Gastrocnemius medialis (tissue), 4 donors: Measurements from ENCODE around the gene DIPK2A. TPM values are rescaled to one million over a fixed set of nuclear protein-coding genes. Genes with fewer than 3 reads are reported as not detected.

Source experiments
- ATAC-seq, 2 donors: fragments of 150-250 bp; one replicate each; pipeline ENCODE4 v1.9.1; 2016
- DNase-seq, 2 donors: peaks; one replicate each; pipeline ENCODE4 v3.0.0-alpha.2; 2019
- H3K27ac ChIP-seq, 4 donors: fragments of 200-600 bp; sonication (generic); 1 replicate in 1 of 4; 2 replicates in 3 of 4; pipeline ENCODE4 v1.5.1; 2016 to 2018; ENCODE audit warnings: mild to moderate bottlenecking in 2 of 4, moderate library complexity in 1 of 4
- H3K27me3 ChIP-seq, 3 donors: fragments of 200-600 bp; sonication (generic) in 2 of 3; 1 replicate in 1 of 3; 2 replicates in 2 of 3; pipeline versions ENCODE4 v1.5.1 to v1.6.0; 2016 to 2019; ENCODE audit warnings: mild to moderate bottlenecking in 1 of 3, moderate library complexity in 1 of 3
- H3K36me3 ChIP-seq, 2 donors: fragments of 200-600 bp; sonication (generic) in 1 of 2; one replicate each; pipeline ENCODE4 v1.5.1; 2017 to 2018
- H3K4me1 ChIP-seq, 2 donors: fragments of 200-600 bp; sonication (generic) in 1 of 2; one replicate each; pipeline ENCODE4 v1.5.1; 2016 to 2017; ENCODE audit warnings: mild to moderate bottlenecking in 2 of 2
- H3K4me3 ChIP-seq, 4 donors: fragments of 200-600 bp; sonication (generic) in 3 of 4; 1 replicate in 1 of 4; 2 replicates in 3 of 4; pipeline ENCODE4 v1.5.1; 2016 to 2019; ENCODE audit warnings: mild to moderate bottlenecking in 2 of 4
- H3K9me3 ChIP-seq, 3 donors: fragments of 200-600 bp; sonication (generic) in 2 of 3; 1 replicate in 1 of 3; 2 replicates in 2 of 3; pipeline ENCODE4 v1.5.1; 2016 to 2019
- CTCF ChIP-seq, 5 experiments: fragments of 450-650 bp in 3 of 5; fragments of 200-600 bp in 2 of 5; sonication (generic) in 2 of 5; IDR thresholded peaks in 4 of 5; conservative IDR thresholded peaks in 1 of 5; 1 replicate in 4 of 5; 2 replicates in 1 of 5; pipeline ENCODE4 v1.5.1; 2016 to 2019; ENCODE audit warnings: antibody characterized with exemption in 5 of 5, mild to moderate bottlenecking in 3 of 5, moderate library complexity in 3 of 5
- POLR2A ChIP-seq, 2 donors: fragments of 450-650 bp; IDR thresholded peaks; one replicate each; pipeline ENCODE4 v1.6.1; 2017; ENCODE audit warnings: antibody characterized with exemption in 2 of 2, mild to moderate bottlenecking in 2 of 2, moderate library complexity in 2 of 2
- in situ Hi-C, 4 donors: fragments of 200-750 bp; cut with MboI; loops; one replicate each; pipeline versions ENCODE4 v1.15.0 to v1.8.0; 2017; ENCODE audit warnings: low sequenced_read_pairs in 4 of 4
- intact Hi-C: fragments of 100-400 bp; cut with DNase I; formaldehyde crosslinking; loops from one replicate; pipeline ENCODE4 v1.15.1; 2023; ENCODE audit warnings: low total_unique reads
- total RNA-seq, 4 donors: library from RNA; depleted of rRNA; stranded (reverse); fragments of >200 nt; gene quantifications; one replicate each; pipeline versions ENCODE4 v1.1.0 to v1.2.3, GENCODE V29; 2016

The DIPK2A gene
- total RNA-seq, 4 donors from 2014 or later: 7.7 to 14.1 (median 10.4) TPM

- Histone ChIP-seq H3K4me3 (no peak overlapping the region), H3K4me1 (no peaks in the 10 kb centered on the region), H3K9me3 (no peaks in the 10 kb centered on the region), H3K27ac (no peak overlapping the region), H3K27me3 (no peaks in the 10 kb centered on the region), H3K36me3 (no peaks in the 10 kb centered on the region)
- in situ Hi-C loops (no loop called here), intact Hi-C loops (no loop called here)
- no peak for ATAC-seq
- no peak for DNase-seq
- TF ChIP-seq POLR2A (IDR thresholded peaks at IDR 0.05) (no peak), CTCF (IDR thresholded peaks at IDR 0.05 in 4 of 5, conservative IDR thresholded peaks at IDR 0.05 in 1 of 5) (no peak)
These were observed 31.4 kb downstream of the DIPK2A start for GRCh38 chr3:144003051-144003450.

GRCh38 chr3:144010371-144010770, 38.7 kb downstream of the DIPK2A start:
- in situ Hi-C loops: no loop called here
- Histone ChIP-seq H3K36me3 (no peaks in the 10 kb centered on the region), H3K4me1 (no peaks in the 10 kb centered on the region), H3K27ac (no peak overlapping the region), H3K9me3 (no peaks in the 10 kb centered on the region), H3K27me3 (no peaks in the 10 kb centered on the region), H3K4me3 (no peak overlapping the region)
- no peak for DNase-seq
- no peak for ATAC-seq
- TF ChIP-seq CTCF (IDR thresholded peaks at IDR 0.05 in 4 of 5, conservative IDR thresholded peaks at IDR 0.05 in 1 of 5) (no peak), POLR2A (IDR thresholded peaks at IDR 0.05) (no peak)
- intact Hi-C loops: no loop called here

- TF ChIP-seq POLR2A (IDR thresholded peaks at IDR 0.05): no peak
- TF ChIP-seq CTCF (IDR thresholded peaks at IDR 0.05 in 4 of 5, conservative IDR thresholded peaks at IDR 0.05 in 1 of 5): no peak
- in situ Hi-C loops (no loop called here), intact Hi-C loops (no loop called here)
- H3K9me3 ChIP-seq: no peaks in the 10 kb centered on the region
- H3K4me1 ChIP-seq: no peaks in the 10 kb centered on the region
- no peak for ATAC-seq
- H3K27me3 ChIP-seq: no peaks in the 10 kb centered on the region
- H3K27ac ChIP-seq: no peak overlapping the region
- DNase-seq: no peak
- H3K4me3 ChIP-seq: no peak overlapping the region
- H3K36me3 ChIP-seq: no peaks in the 10 kb centered on the region
These were observed 39.7 kb downstream of the DIPK2A start for GRCh38 chr3:144011251-144011799.

GRCh38 chr3:144015133-144015532, 43.5 kb downstream of the DIPK2A start:
- Histone ChIP-seq H3K9me3 (no peaks in the 10 kb centered on the region), H3K36me3 (no peaks in the 10 kb centered on the region), H3K4me3 (no peak overlapping the region), H3K27me3 (no peaks in the 10 kb centered on the region), H3K27ac (no peak overlapping the region), H3K4me1 (no peaks in the 10 kb centered on the region)
- ATAC-seq: no peak
- intact Hi-C loops: no loop called here
- DNase-seq: no peak
- TF ChIP-seq CTCF (IDR thresholded peaks at IDR 0.05 in 4 of 5, conservative IDR thresholded peaks at IDR 0.05 in 1 of 5) (no peak), POLR2A (IDR thresholded peaks at IDR 0.05) (no peak)
- in situ Hi-C loops: no loop called here

- DNase-seq: no peak
- H3K4me3 ChIP-seq: no peak overlapping the region
- in situ Hi-C loops: no loop called here
- H3K9me3 ChIP-seq: no peaks in the 10 kb centered on the region
- H3K27me3 ChIP-seq: no peaks in the 10 kb centered on the region
- no peaks in the 10 kb centered on the region for H3K4me1 ChIP-seq
- no peak overlapping the region for H3K27ac ChIP-seq
- TF ChIP-seq POLR2A (IDR thresholded peaks at IDR 0.05) (no peak), CTCF (IDR thresholded peaks at IDR 0.05 in 4 of 5, conservative IDR thresholded peaks at IDR 0.05 in 1 of 5) (no peak)
- ATAC-seq: no peak
- H3K36me3 ChIP-seq: no peaks in the 10 kb centered on the region
- intact Hi-C loops: no loop called here
These were observed 47.2 kb downstream of the DIPK2A start for GRCh38 chr3:144018776-144019175.
